Measurements from ENCODE around the gene TCF19. TPM values are rescaled to one million over a fixed set of nuclear protein-coding genes. Genes with fewer than 3 reads are reported as not detected.

TCF19 gene
- total RNA-seq, 4 donors from 2014 or later, result 1.1 to 4.9 (median 3.6) TPM

- TF ChIP-seq CTCF (IDR thresholded peaks at IDR 0.05; ENCODE audit: low read depth), result no peak
Measured at GRCh38 chr6:31163922-31164321, 5.5 kb downstream of the TCF19 start.

GRCh38 chr6:31165986-31166385 lies 7.6 kb downstream of the TCF19 start:
- no peak for TF ChIP-seq CTCF (IDR thresholded peaks at IDR 0.05; ENCODE audit: low read depth)

GRCh38 chr6:31168606-31169005 lies 10.2 kb downstream of the TCF19 start:
- TF ChIP-seq CTCF (IDR thresholded peaks at IDR 0.05; ENCODE audit: low read depth), result no peak

GRCh38 chr6:31169123-31169857 lies 10.9 kb downstream of the TCF19 start:
- TF ChIP-seq CTCF (IDR thresholded peaks at IDR 0.05; ENCODE audit: low read depth), result no peak

- no peak for TF ChIP-seq CTCF (IDR thresholded peaks at IDR 0.05; ENCODE audit: low read depth)
Measured at GRCh38 chr6:31170600-31170881, 12.2 kb downstream of the TCF19 start, which contains the start of gene POU5F1. TSS of gene POU5F1 (minus strand) at chr6:31170682. CDS start at chr6:31170620, 62 bp downstream.

- no peak for TF ChIP-seq CTCF (IDR thresholded peaks at IDR 0.05; ENCODE audit: low read depth)
Measured at GRCh38 chr6:31170987-31171671, 12.7 kb downstream of the TCF19 start.
